GM21737 (cell line): Measurements from ENCODE around the gene ZNF652.
A peak's percentile ranks its signal among the peaks of the same experiment; 100 is the strongest.
"Not testable (repeated sequence)": the region's sequence is repeated elsewhere in the genome, so short reads cannot be mapped to it uniquely, and the experiment has no call there.

Source experiments
- ATAC-seq: cut with Tn5 transposase; IDR thresholded peaks from one replicate; pipeline ENCODE4 v1.9.1; 2021; ENCODE audit warnings: mild to moderate bottlenecking, moderate library complexity; ENCODE audit not compliant: unreplicated experiment

Gene ZNF652

GRCh38 chr17:49361902-49362722 lies at the start of gene ZNF652:
Gene ZNF652, minus strand, starts transcription at chr17:49362250. Its CDS starts 44,525 bp downstream, at chr17:49317725.
- ATAC-seq = peak; percentile 49

GRCh38 chr17:49409066-49409465 lies 47.0 kb upstream of the ZNF652 start:
- no peak for ATAC-seq

GRCh38 chr17:49407981-49408501 lies 46.0 kb upstream of the ZNF652 start:
- no peak for ATAC-seq

GRCh38 chr17:49407086-49407485 lies 45.0 kb upstream of the ZNF652 start:
- no peak for ATAC-seq

GRCh38 chr17:49406421-49407061 lies 44.5 kb upstream of the ZNF652 start:
- no peak for ATAC-seq

GRCh38 chr17:49404906-49405305 lies 42.9 kb upstream of the ZNF652 start:
- ATAC-seq = no peak

GRCh38 chr17:49404361-49404760 lies 42.3 kb upstream of the ZNF652 start:
- no peak for ATAC-seq

GRCh38 chr17:49403514-49404289 lies 41.7 kb upstream of the ZNF652 start:
- no peak for ATAC-seq

- no peak for ATAC-seq
Measured at GRCh38 chr17:49402706-49403105, 40.7 kb upstream of the ZNF652 start.

- no peak for ATAC-seq
Measured at GRCh38 chr17:49401971-49402611, 40.0 kb upstream of the ZNF652 start.

GRCh38 chr17:49399995-49400394 lies 37.9 kb upstream of the ZNF652 start:
- ATAC-seq = no peak

- no peak for ATAC-seq
Measured at GRCh38 chr17:49397586-49397985, 35.5 kb upstream of the ZNF652 start.

GRCh38 chr17:49393491-49394255 lies 31.6 kb upstream of the ZNF652 start:
- ATAC-seq = no peak

- no peak for ATAC-seq
Measured at GRCh38 chr17:49390548-49391324, 28.7 kb upstream of the ZNF652 start.

GRCh38 chr17:49389514-49390347 lies 27.7 kb upstream of the ZNF652 start:
- ATAC-seq = not testable (repeated sequence)

- ATAC-seq = no peak
Measured at GRCh38 chr17:49388692-49389513, 26.9 kb upstream of the ZNF652 start.

- ATAC-seq = peak; percentile 47
Measured at GRCh38 chr17:49388290-49388640, 26.2 kb upstream of the ZNF652 start.
